GM18858 (cell line): Measurements from ENCODE around the gene ZKSCAN1.

ENCODE experiments used
- ATAC-seq: cut with Tn5 transposase; IDR thresholded peaks from one replicate; pipeline ENCODE4 v1.9.1; 2021; ENCODE audit not compliant: unreplicated experiment

Gene ZKSCAN1

GRCh38 chr7:100075418-100075817 lies 60.0 kb downstream of the ZKSCAN1 start:
- no peak for ATAC-seq

GRCh38 chr7:100077205-100077604 lies 61.8 kb downstream of the ZKSCAN1 start:
- ATAC-seq = no peak

- no peak for ATAC-seq
These were observed 63.7 kb downstream of the ZKSCAN1 start for GRCh38 chr7:100079024-100079560.

- peak; percentile 3 for ATAC-seq
These were observed 65.6 kb downstream of the ZKSCAN1 start for GRCh38 chr7:100080907-100081534.

DNA sequence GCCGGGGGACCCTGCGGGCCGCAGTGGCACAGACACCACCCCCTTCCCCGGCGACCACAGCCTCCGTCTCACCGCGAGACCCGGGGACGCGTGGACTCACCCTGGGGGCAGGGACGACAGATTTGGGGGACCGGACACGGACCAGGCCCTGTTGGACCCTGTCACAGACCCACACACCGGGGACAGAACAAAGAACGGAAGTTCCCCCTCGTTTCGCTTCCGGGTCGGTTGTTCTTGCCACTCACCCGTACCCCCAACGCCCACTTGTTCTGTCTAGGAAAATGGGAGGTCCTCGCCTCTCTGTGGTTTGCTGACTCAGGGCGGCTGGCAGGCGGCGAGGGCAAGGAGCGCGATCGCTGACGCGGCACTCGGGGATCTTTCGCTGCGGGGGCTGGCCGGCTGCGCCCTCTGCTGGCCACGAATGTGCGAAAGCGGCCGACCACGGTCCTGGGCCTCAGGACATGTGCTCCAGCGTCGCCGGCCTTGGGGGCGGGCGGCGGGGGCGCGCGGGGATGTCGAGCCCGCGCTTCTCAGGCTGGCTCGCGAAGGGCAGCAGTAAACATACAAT lies 66.2 kb downstream of the ZKSCAN1 start, which contains the start of gene ZNF3:
Gene ZNF3 (minus strand): TSS at position 189 of the 568 bp plus-strand sequence. CDS start 4,366 bp downstream, outside the sequence.
- ATAC-seq = peak; percentile 70

DNA sequence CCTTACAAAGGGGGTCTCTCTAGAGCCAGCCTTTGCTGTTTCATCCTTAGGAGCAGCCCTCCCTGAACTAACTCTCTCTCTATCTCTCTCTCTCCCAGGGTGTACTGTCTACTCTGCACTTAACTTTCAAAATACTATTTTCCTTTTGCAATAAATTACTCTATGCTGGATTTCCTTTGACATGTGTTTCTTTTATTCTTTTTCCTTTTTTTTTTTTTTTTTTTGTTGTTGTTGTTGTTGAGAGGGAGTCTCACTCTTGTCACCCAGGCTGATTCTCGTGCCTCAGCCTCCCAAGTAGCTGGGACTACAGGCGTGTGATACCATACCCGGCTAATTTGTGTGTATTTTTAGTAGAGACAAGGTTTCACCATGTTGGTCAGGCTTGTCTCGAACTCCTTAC lies 67.6 kb downstream of the ZKSCAN1 start:
- ATAC-seq = no peak

GRCh38 chr7:100085515-100085914 lies 70.1 kb downstream of the ZKSCAN1 start:
- no peak for ATAC-seq

DNA sequence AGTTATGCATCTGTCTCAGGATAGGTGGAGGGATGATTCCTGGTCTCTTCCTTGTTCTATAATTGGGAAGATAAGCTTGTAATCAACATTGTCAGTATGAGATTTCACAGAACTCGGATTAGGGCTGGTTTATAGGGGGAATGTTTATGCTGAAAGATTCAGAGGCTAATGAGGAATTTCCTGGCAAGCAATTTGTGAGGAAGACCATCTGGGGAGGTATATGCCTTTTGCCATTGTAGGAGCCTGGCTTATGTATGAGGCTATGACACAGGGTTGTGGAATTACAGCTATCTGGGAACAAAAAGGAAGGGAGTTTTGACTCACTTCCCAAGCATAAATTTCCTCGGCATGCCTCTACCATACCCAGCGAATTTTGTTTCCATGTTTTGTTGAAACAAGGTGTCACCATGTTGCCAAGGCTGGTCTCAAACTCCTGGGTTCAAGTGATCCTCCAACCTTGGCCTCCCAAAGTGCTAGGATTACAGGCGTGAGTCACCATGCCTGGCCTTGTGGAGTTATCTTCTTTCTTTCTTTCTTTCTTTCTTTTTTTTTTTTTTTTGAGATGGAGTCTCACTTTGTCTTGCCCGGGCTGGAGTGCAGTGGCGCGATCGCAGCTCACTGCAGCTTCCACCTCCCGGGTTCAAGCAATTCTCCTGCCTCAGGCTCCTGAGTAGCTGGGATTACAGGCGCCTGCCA lies 71.8 kb downstream of the ZKSCAN1 start:
- no peak for ATAC-seq

DNA sequence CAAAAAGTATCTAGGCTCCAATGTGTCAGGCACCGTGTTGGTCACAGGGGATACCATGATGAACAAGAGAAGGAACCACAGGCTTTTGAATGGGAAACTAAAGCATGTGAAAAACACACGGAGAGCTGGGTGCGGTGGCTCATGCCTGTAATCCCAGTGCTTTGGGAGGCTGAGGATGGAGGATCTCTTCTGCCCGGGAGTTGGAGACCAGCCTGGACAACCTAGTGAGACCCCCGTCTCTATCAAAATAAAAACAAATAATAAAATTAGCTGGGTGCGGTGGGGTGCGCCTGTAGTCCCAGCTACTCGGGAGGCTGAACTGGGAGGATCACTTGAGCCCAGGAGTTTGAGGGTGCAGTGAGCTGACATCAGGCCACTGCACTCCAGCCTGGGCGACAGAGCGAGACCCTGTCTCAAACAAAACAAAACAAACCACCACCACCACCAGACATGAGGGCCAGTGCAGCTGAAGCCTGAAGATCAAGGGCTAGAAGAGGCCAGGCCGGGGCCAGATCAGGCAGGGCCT lies 72.8 kb downstream of the ZKSCAN1 start:
- ATAC-seq = no peak

GRCh38 chr7:100088621-100089457 lies 73.4 kb downstream of the ZKSCAN1 start, which contains the start of gene COPS6:
COPS6 (plus strand) TSS chr7:100088969; CDS start chr7:100088991, 22 bp downstream.
- ATAC-seq = no peak

- ATAC-seq = no peak
These were observed 74.2 kb downstream of the ZKSCAN1 start for GRCh38 chr7:100089458-100090196.

- no peak for ATAC-seq
These were observed 75.4 kb downstream of the ZKSCAN1 start for GRCh38 chr7:100090527-100091410.
